ACC112 (cell line): ENCODE data around the gene MXD4.
A peak's percentile ranks its signal among the peaks of the same experiment; 100 is the strongest.

Source experiments
- H2AFZ ChIP-seq: fragments of 200-600 bp; sonication (generic); one replicate; pipeline ENCODE4 v1.6.0; 2017; ENCODE audit warnings: antibody characterized with exemption, low read length; ENCODE audit not compliant: unreplicated experiment
- H3K27ac ChIP-seq: fragments of 200-600 bp; sonication (generic); 2 replicates; pipeline ENCODE4 v1.5.1; 2014; ENCODE audit warnings: low read depth, mild to moderate bottlenecking, antibody characterized with exemption, low read length, moderate library complexity
- H3K27me3 ChIP-seq: fragments of 200-600 bp; sonication (generic); 2 replicates; pipeline ENCODE4 v1.6.1; 2014; ENCODE audit warnings: mild to moderate bottlenecking, antibody characterized with exemption, low read length, moderate library complexity, mixed read lengths; ENCODE audit not compliant: insufficient read depth
- H3K36me3 ChIP-seq: fragments of 200-600 bp; sonication (generic); 2 replicates; pipeline ENCODE4 v1.6.1; 2016; ENCODE audit warnings: mild to moderate bottlenecking, antibody characterized with exemption, low read length, moderate library complexity, mixed read lengths; ENCODE audit not compliant: insufficient read depth
- H3K4me1 ChIP-seq: fragments of 200-600 bp; sonication (generic); one replicate; pipeline ENCODE4 v1.6.1; 2016; ENCODE audit warnings: low read length, mixed read lengths; ENCODE audit not compliant: insufficient read depth, unreplicated experiment, control insufficient read depth
- H3K4me3 ChIP-seq: fragments of 200-600 bp; sonication (generic); 2 replicates; pipeline ENCODE4 v1.5.1; 2014; ENCODE audit warnings: mild to moderate bottlenecking, low read depth, low read length
- H3K79me2 ChIP-seq: fragments of 200-600 bp; sonication (generic); one replicate; pipeline ENCODE4 v1.6.0; 2016; ENCODE audit warnings: low read length; ENCODE audit not compliant: control insufficient read depth, unreplicated experiment, insufficient read depth

Gene MXD4, protein sequence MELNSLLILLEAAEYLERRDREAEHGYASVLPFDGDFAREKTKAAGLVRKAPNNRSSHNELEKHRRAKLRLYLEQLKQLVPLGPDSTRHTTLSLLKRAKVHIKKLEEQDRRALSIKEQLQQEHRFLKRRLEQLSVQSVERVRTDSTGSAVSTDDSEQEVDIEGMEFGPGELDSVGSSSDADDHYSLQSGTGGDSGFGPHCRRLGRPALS

DNA sequence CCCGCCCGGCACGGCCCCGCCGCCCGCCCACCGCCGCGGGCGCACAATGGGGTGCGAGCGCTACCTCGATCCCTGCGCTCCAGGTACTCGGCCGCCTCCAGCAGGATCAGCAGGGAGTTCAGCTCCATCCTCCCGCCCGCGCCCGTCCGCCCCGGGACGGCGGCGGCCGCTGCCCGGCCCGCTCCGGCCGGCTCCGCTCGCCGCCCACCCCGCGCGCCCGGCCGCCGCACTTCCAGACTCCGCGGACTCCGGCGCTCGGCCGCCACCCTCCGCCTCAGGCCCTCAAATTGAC, at the start of gene MXD4:
Gene MXD4, minus strand, starts transcription at position 257 of the 292 bp plus-strand sequence. Its CDS starts 129 bp downstream, at position 128.
- Histone ChIP-seq H3K36me3 (no peaks in the 10 kb centered on the region), H3K27ac (peak within 1 kb of the TSS; percentile 68), H3K79me2 (peaks cover 24% of the 10 kb centered on the region), H3K4me3 (peak within 1 kb of the TSS; percentile 99), H3K4me1 (peaks cover 37% of the 10 kb centered on the region), H3K27me3 (no peaks in the 10 kb centered on the region), H2AFZ (peak within 1 kb of the TSS; percentile 42)

DNA sequence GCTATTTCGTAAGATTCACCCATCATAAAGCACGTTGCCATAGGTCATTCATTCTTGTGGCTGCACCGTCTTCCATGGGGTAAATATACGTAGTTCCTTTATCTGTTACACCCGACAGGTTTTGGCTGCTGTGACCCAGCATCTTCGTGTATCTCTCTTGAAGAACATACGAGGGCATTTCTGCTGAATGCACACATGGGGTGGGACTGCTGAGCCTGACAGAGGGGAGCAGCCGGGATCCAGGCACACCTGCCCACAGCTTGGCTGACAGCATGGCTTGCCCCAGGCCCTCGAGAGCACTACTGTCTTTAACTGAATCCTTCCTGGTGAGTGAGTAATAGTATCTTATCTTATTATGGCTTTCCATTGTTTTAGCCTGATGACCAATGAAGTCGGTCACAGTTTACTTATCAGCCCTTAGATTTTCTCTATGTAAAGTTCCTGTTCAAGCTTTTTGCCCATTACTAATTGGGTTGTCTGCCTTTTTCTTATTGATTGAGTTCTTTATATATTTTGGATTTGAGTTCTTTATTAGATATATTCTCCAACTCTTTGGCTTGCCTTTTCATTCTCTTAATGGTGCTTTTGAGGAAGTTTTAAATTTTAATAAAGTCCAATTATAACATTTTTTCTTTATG, 45.0 kb upstream of the MXD4 start:
- Histone ChIP-seq H3K27me3 (no peaks in the 10 kb centered on the region), H2AFZ (no peak overlapping the region), H3K36me3 (peaks cover 7% of the 10 kb centered on the region; the same call in 1 of the 2 replicates), H3K79me2 (no peaks in the 10 kb centered on the region), H3K4me3 (no peak overlapping the region), H3K27ac (no peak overlapping the region), H3K4me1 (no peaks in the 10 kb centered on the region)

DNA sequence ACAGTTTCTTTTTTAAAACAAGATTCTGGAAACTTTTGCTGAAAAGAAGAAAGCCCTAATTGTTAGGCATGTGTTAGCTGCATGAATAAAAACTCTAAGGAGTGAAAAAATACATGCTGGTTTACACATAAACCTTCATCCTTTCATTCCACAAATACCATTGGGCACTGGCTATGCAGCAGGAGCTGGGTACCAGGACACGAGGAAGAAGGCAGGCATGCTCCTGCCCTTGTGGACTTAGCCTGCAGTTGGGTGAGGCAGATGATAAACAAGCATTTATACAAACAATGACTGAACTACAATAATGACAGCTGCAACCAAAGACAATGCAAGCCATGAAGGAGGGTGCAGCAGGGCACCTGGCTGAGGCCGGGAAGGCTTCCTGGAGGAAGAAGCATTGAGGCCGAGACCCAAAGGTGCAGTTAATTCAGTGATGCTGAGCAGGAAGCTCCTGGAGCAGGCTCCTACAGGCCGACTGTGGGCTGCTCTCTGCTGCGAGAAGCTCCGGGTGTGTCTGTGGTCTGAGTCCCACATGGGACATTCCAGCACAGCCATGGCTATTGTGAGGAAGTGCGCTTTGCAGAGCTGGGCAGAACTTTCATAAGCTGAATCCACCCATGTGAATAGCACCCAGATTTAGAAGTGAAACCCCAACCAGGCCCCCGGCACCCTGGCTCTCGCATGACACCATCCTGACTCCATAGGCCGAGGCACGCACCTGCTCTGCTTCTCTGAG, 44.0 kb upstream of the MXD4 start:
- peaks cover 7% of the 10 kb centered on the region; the same call in 1 of the 2 replicates for H3K36me3 ChIP-seq
- no peak overlapping the region for H2AFZ ChIP-seq
- no peak overlapping the region for H3K27ac ChIP-seq
- H3K79me2 ChIP-seq, result no peaks in the 10 kb centered on the region
- H3K4me1 ChIP-seq, result no peaks in the 10 kb centered on the region
- no peak overlapping the region for H3K4me3 ChIP-seq
- no peaks in the 10 kb centered on the region for H3K27me3 ChIP-seq

DNA sequence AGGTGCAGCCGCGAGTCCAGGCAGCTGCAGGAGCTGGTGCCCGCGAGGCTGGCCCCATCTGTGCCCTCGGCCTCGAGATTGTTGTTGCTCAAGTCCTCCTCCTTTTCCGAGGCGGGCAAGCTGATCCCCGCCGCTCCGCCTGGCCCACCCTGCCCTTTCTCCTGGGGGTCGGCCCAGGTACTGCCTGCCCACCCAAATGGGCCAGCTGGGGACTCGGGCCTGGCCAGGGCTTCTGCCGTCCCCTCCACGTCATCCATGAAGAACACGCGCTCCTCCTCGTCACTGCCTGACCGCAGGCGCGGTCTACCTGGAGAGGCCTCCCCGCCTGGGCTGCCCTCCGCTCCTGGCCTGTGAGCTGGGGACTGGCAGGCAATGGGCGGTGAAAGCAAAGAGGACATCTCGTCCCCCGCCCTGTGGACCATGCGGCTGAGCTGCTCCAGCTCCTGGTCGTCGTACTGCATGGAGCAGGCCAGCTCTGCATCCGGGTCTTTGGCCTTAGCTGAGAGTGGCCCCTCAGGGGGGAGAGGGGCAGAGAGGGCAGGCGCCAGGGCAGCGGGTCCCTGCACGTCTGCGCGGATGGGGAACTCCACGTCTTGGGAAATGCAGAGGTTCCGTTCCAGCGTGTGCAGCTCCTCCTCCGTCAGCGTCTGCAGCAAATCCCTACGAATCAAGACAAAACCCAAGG, 43.1 kb upstream of the MXD4 start:
- Histone ChIP-seq H2AFZ (no peak overlapping the region), H3K79me2 (no peaks in the 10 kb centered on the region), H3K4me1 (no peaks in the 10 kb centered on the region), H3K36me3 (peaks cover 7% of the 10 kb centered on the region; the same call in 1 of the 2 replicates), H3K27ac (no peak overlapping the region), H3K4me3 (no peak overlapping the region), H3K27me3 (no peaks in the 10 kb centered on the region)

DNA sequence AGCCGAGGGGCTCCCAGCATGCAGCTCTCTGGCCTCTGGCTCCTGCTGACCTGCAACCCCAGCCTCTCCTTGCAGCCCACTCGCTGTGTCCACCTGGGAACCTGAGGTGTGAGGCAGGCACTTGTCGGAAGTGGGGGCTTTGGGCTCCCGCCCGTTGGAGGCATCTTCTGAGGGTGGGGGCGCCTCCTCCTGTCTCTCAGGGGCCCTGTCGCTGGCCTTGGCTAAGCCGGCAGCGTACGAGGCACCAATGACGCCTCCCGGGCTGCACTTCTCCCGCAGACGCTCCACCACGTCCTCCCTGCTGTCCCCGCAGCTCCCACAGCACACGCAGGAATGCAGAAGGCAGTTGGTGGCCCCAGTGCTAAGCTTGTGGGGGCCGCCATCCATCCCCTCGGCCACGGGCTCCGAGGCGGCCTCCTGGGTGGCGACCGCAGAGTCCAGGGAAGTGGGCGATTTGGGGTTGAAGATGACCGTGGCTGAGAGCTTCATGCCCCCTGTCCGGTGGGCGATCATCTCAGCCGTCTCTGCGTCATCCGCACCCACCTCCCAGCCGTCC, 42.5 kb upstream of the MXD4 start:
- H3K4me1 ChIP-seq, result no peaks in the 10 kb centered on the region
- no peaks in the 10 kb centered on the region for H3K27me3 ChIP-seq
- no peak overlapping the region for H3K4me3 ChIP-seq
- peaks cover 7% of the 10 kb centered on the region; the same call in 1 of the 2 replicates for H3K36me3 ChIP-seq
- H3K27ac ChIP-seq, result no peak overlapping the region
- H2AFZ ChIP-seq, result no peak overlapping the region
- H3K79me2 ChIP-seq, result no peaks in the 10 kb centered on the region

DNA sequence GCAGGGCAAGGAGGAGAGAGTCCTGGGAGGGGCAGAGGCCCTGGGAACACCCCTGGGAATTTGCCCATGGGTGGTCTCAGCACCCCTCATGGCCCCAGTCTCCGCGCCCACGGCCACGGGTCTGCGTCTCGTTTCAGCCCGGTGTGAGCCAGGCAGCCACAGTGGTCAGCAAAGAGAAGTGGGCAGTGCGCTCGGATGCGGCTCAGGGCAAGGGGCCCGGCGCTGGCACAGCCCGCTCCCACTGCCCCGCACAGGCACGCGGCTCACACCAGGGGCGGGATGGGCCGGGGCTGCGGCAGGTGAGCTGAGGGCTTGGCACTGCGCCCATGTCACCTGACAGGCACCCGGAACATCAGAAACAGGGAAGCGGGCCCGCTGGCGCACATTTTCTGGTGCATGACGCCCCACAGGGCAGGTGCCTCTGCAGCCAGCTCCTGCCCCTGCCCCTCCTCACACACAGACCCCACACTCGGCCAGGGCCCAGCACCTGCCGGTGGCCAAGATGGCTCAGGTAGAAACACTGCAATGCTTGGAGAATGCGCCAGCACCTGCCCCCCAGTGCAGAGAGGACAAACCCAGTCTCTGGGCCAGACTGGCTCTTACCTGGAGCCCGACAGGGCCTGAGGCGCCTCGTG, 41.9 kb upstream of the MXD4 start:
- Histone ChIP-seq H3K27ac (no peak overlapping the region), H3K4me3 (no peak overlapping the region), H3K4me1 (no peaks in the 10 kb centered on the region), H3K79me2 (no peaks in the 10 kb centered on the region), H3K27me3 (no peaks in the 10 kb centered on the region), H3K36me3 (peaks cover 7% of the 10 kb centered on the region; the same call in 1 of the 2 replicates), H2AFZ (no peak overlapping the region)

DNA sequence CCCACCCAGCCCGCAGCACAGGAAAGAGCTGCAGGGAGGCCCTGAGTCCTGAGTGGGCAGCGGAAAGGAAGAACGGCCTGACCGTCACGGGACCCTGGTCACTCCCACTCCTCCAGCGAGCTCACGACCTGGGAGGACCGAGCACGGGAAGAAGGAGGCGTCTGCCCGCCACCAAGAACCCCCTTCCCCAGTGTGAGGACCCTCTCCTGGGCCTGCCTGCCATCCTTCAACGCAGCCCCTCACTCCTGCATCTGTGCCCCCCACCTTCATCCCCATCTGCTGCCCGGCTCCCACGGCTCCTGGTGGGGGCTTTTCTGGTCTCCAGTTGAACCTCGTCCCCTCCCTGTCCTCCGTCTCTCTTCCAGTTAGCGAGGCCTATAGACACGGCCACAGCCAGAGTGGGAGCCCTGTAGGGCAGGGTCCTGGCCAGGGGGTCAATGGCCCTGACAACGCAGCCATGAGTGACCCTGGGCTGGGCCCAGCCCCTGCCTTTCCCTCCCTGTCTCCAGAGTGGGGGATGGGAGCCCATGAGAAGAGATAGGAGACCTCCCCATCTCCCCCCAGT, 41.3 kb upstream of the MXD4 start:
- Histone ChIP-seq H3K4me3 (no peak overlapping the region), H3K79me2 (no peaks in the 10 kb centered on the region), H2AFZ (no peak overlapping the region), H3K4me1 (no peaks in the 10 kb centered on the region), H3K36me3 (peaks cover 7% of the 10 kb centered on the region; the same call in 1 of the 2 replicates), H3K27me3 (no peaks in the 10 kb centered on the region), H3K27ac (no peak overlapping the region)

DNA sequence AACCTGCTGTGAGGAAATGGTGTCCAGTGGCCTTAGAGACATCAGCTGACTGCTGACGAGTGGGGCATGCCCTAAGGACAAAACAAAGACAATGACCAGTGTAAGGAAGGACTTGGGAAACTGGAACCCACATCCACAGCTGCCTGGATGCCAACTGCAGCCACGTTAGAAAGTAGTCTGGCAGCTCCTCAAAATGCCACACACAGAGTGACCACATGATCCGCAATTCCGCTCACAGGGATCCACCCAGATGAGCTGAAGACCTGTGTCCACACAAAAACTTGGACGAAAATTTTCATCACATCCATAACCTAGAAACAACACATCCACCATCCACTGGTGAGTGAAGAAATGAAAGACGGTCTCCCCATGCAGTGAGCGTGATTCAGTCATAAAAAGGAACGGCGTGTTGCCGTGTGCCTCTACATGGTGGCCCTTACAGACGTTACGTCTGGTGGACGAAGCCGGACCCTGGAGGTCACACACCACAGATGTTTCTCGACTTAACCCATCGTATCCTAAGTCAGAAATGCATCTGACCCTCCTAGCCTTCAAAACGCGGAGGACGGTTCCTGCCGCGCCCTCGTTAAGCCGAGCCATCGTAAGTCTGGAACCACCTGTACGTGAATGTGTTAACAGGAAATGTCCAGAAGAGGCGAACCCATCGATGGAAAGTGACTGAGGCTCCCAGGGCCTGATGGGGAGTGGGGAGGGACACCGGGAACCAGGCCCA, 40.6 kb upstream of the MXD4 start:
- Histone ChIP-seq H3K4me1 (no peaks in the 10 kb centered on the region), H3K4me3 (no peak overlapping the region), H3K27ac (no peak overlapping the region), H3K79me2 (no peaks in the 10 kb centered on the region), H3K27me3 (no peaks in the 10 kb centered on the region), H2AFZ (no peak overlapping the region), H3K36me3 (peaks cover 7% of the 10 kb centered on the region; the same call in 1 of the 2 replicates)

DNA sequence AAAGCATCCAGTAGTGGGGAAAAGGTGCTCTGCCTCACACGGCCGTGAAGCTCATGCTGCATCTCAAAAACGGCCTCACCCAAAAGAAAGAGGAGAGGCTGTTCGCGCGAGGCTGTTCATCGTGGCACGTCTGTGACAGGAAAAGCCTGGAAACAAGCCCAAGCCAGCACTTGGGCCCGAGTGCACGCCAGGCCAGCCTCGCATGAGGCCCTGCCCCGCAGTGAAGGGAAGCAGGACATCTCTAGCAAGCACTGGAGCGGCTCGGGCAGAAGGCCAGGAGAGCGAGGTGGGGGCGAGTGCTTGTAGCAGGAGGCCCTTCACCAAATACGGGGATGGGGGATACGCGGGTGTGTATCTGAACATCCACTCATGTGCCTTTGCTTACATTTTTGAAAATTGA, 39.9 kb upstream of the MXD4 start:
- Histone ChIP-seq H3K27me3 (no peaks in the 10 kb centered on the region), H3K27ac (no peak overlapping the region), H2AFZ (no peak overlapping the region), H3K36me3 (peaks cover 7% of the 10 kb centered on the region; the same call in 1 of the 2 replicates), H3K4me1 (no peaks in the 10 kb centered on the region), H3K4me3 (no peak overlapping the region), H3K79me2 (no peaks in the 10 kb centered on the region)
